GM18867 (cell line): Measurements from ENCODE around the gene DTNBP1.

Experiments used
- ATAC-seq: cut with Tn5 transposase; IDR thresholded peaks from one replicate; pipeline ENCODE4 v1.9.1; 2021; ENCODE audit warnings: mild to moderate bottlenecking, moderate library complexity; ENCODE audit not compliant: unreplicated experiment

Gene DTNBP1

DNA sequence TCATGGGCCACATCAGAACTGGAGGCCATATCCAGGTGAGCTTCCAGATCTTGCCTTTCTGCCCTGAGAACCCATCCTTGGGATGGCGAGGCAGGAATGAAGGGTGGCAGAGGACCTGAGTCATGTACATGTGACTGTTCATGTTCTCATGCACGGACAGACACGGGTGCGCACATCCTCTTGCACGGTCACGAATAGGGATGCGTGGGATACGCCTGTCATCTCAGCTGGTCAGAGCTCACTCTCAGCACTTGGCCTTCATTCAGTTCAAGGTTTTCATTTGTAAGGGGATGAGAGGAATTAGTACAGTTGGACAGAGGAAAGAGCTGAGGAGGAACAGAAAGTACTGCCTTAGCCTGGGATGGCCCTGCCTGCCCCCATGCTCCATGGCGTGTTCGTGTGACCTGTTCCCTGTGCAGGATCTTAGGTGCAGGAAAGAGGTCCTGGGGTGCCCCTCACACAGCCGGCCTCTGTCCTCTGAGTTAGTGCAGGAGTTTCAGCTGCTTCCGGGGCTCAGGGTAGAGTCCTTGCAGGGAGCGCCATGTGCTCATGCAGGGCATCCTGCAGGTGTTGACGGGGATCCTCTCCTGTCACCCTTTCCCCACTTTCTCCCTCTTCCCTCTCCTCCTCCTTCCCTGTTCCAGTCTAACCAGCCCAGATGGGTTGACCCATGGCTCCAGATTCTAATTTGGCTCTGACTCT is 173.4 kb downstream of the DTNBP1 start:
- no peak for ATAC-seq

- no peak for ATAC-seq
These were observed 175.6 kb downstream of the DTNBP1 start for GRCh38 chr6:15487262-15487661.

DNA sequence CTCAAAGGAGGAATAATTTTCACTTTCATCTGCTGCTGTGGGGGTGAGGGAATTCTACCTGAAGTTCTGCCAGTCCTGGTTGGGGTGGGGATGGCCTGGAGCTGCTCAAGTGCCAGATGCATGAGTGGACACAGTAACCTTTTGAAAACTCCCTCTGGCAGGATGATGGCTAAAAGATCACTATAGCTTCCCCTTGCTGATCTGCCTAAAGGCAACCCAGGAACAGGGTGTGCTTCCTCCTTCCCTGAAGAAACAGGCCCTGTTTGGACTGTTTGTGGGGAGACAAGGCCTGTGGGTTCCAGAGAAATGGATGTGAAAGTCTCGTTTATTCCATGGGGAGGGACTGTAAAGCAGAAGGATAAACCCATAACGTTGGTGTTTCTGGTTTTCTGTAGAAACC is 176.9 kb downstream of the DTNBP1 start:
- no peak for ATAC-seq

- no peak for ATAC-seq
These were observed 178.0 kb downstream of the DTNBP1 start for GRCh38 chr6:15484821-15485220.

DNA sequence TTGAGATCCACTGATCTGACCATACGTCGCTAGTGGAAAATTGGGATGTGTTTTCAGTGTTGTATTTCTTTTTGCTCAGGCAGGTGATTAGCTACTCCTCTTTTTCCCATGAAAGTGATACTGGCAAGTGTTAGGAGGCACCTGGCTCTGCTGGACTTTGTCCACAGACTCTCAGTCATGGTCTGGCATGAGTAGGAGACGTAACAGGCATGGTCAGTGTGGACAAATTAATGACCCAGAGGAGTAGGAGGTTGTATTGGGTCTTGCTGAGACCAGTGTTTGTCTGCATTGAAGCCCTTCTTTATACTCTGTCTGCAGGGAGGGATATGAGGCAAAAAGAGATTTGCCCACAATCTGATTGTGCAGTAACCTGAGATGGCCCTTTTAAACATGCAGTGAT is 178.7 kb downstream of the DTNBP1 start:
- ATAC-seq = no peak

DNA sequence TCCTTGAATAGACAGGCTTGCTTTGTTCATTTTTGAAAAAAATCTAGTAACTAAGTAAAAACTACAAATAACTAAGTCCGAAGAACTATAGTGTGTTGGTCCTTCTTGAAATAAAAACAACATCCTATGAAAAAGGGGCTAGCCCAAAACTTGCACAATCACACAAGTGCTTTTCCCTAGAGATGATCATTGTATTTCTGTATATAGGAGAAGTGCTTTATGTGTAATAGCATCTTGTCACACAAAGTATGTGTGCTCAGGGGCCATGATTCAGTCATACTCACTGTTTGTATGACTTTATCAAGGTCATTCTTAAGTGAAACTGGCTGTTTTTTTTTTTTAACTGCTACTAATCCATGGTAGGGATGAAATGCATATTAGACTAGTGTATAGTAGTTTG is 179.8 kb downstream of the DTNBP1 start:
- ATAC-seq = no peak

DNA sequence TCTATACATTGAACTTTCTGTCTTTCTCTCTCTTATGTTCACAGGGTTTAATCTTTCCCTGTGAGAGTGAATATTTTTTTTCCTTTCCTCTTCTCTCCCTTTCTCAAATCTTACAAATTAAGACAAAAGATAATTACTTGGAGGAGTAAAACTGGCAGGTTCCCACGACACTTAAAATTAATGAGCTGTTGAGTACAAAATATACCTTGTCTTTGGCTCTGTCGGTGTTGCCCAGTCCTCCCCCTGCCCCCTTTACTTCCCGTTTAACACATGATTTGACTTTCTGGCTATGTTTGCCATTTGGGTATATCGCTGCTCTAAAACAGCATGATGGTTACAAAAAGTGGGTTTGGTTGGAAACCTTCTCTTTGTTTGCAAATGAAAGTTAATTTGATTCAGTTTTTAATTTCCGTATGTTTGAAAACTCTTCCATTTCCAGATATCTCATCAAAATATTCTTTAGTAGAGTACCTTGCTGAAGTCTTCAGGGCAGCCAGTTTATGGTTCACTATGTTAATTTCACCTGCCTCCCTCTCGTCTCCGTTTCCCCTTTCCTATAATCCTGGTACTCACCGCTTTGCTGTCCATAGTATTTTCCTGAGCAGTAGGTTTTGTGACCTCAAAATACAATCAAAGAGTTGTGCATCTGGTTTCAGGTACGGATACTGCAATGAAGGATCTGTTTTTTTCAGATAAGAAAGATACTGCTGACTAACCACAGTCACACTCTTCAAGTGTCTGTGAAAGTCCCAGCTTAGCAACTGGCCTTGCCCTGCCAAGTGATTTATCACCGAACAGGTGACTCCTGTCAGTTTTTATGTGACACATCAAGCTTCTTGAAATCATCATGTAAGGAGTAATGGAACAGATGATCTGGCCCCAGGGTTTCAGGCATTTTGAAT is 181.2 kb downstream of the DTNBP1 start:
- no peak for ATAC-seq

GRCh38 chr6:15480525-15480924 is 182.3 kb downstream of the DTNBP1 start:
- ATAC-seq = no peak

DNA sequence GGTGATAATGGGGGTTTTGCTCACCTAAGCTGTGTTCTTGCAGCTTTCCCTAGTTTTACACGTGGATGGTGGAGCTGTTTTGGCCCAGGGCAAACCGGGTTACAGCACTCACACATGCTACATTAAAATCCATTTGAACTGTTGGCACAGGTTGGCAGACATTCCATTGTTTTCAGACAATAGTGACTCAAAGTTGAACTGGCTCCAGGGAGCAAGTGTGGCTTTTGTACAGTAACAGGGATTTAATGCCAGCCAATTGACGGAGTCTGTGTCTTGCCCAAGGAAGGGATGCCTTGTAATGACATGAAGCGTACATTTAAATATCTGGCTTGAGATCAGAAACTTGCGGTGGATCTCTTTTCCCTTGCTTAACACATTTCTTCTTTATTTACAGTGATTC is 183.1 kb downstream of the DTNBP1 start:
- no peak for ATAC-seq

- ATAC-seq = no peak
These were observed 185.1 kb downstream of the DTNBP1 start for GRCh38 chr6:15477746-15478145.

DNA sequence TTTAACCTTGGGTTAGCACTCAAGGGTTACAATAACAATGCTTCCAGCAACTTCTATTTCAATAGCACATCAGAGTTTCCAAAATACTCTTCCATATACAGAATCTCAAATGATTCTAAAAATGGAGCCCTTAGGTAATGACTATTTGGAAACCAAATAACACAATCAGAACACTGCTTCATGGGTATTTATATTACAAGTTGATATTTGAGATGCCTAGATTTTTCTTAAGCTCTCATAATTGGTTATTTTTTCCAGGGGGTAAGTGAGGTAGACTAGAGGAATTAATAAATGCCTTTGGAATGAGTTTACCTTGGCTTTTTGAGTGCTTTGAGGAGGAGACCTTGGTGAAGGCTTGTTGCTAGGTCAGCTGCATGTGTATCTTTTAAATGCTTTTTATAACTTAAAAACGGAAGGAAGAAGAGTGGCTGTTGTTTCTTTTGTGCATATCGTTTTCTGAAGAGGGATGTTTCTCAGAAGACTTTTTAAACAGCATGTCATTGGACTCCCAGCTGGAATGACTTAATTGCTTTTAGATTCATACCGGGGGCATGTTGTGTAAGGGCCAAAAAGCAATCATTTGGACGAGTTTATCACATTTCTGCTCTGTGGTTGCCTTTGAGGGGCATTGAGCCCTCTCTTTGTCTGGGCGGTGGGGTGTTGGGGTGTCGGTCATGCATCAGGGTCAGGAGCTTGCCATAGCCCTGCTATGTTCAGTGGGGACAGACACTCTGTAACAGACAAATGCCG is 186.0 kb downstream of the DTNBP1 start:
- ATAC-seq = no peak

DNA sequence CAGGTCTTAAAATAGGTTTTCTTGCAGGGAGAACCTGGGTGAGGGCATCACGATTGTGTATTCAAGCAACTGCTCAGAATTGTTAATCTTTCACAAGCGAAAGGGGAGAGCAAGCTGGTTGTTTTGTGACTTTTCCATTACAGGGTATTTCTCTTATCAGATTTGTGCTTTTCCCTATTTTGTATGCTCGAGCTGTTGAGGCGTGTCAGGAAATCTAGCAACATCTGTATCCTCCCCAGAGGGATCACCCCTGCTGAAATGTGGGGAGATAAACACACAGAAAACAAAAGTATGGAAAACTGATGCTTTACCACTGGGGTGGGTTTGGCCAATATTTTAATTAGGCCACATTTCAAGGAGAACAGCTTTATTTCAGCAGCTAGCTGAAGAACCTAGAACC is 187.0 kb downstream of the DTNBP1 start:
- ATAC-seq = no peak

DNA sequence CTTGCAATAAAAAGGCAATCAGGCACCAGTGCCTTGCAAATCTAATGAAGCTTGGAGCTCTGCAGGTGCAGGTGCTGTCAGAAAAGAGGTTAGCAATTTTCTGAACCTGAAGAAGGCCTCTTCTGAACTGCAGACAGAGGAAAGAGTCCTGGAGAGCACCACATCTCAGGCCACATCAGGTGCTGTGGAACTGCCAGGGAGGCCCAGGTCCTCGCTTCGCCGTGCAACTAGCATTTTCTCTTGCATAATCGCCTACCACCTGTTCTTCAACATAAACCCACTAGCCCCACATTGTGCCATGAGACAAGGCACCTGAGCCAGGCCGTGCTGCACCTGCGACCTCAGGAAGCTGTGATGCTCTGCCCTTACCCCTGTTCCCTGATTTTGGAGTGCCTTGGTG is 187.6 kb downstream of the DTNBP1 start:
- no peak for ATAC-seq

- no peak for ATAC-seq
These were observed 188.6 kb downstream of the DTNBP1 start for GRCh38 chr6:15474196-15474595.

DNA sequence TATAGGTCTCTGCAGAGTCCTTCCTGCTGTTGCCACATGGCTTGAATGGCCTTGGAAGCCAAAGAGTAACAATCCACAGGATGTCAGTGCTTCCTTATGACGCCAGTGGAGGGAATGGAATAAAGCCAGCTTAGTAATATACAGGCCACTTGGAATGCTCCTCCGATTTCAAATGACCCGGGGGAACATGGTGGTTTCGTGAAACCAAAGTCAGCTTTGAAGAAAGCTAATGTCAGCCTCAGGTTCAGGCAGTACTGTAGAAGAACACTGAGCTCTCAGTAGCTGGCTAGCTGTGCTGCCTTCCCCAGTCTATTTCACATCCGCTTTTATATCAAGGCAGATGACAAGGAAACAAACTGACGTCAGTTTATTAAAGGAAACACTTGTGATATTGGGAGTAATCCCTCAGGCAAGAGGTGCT is 189.1 kb downstream of the DTNBP1 start:
- ATAC-seq = no peak

- ATAC-seq = no peak
These were observed 189.7 kb downstream of the DTNBP1 start for GRCh38 chr6:15473174-15473573.
